Pancreas (tissue), 10 donors: ENCODE data around the gene CCL20. TPM values are rescaled to one million over a fixed set of nuclear protein-coding genes. Genes with fewer than 3 reads are reported as not detected.

Experiments
- ATAC-seq, 4 donors: fragments of 200-7000 bp; cut with Tn5 transposase; one replicate each; pipeline versions ENCODE4 v1.8.0 to v1.9.1; 2020; ENCODE audit warnings: mild to moderate bottlenecking in 4 of 4, moderate library complexity in 4 of 4
- DNase-seq, 6 donors: peaks; one replicate each; pipeline ENCODE4 v3.0.0-alpha.2; 2020
- FAIRE-seq: peaks from 2 replicates; lab custom pipeline; 2012; peaks lifted over from hg19 to GRCh38; lab: Jason Lieb, UNC
- H3K27ac ChIP-seq, 4 donors: fragments of 200-600 bp; sonication (generic); 1 replicate in 3 of 4; 2 replicates in 1 of 4; pipeline versions ENCODE4 v1.5.0 to v1.8.0; 2020
- H3K27me3 ChIP-seq, 4 donors: fragments of 200-600 bp; one replicate each; pipeline ENCODE4 v1.8.0; 2021
- H3K36me3 ChIP-seq, 3 donors: fragments of 200-600 bp; sonication (generic) in 1 of 3; one replicate each; pipeline versions ENCODE4 v1.5.0 to v1.8.0; 2020 to 2021
- H3K4me1 ChIP-seq, 3 donors: fragments of 200-600 bp; one replicate each; pipeline ENCODE4 v1.8.0; 2021
- H3K4me3 ChIP-seq, 4 donors: fragments of 200-600 bp; sonication (generic) in 2 of 4; one replicate each; pipeline versions ENCODE4 v1.5.0 to v1.8.0; 2020 to 2021
- H3K9me3 ChIP-seq, 4 donors: fragments of 200-600 bp; one replicate each; pipeline ENCODE4 v1.8.0; 2021
- CTCF ChIP-seq, 4 donors: fragments of 200-600 bp; sonication (generic) in 3 of 4; IDR thresholded peaks; one replicate each; pipeline versions ENCODE4 v1.5.0 to v1.8.0; 2021; ENCODE audit warnings: antibody characterized with exemption in 4 of 4
- WGBS, 2 donors: extraction: QIAGEN DNeasy Blood & Tissue Kit; methylation state at CpG; one replicate each; pipeline ENCODE4 v1.1.7; 2013; 5-methylcytosine and 5-hydroxymethylcytosine counted together
- intact Hi-C, 3 donors: fragments of 100-400 bp; cut with DNase I; formaldehyde crosslinking; loops; one replicate each; pipeline versions ENCODE4 v1.11.1 to v1.14.2; 2022
- polyA plus RNA-seq, 2 donors: library from polyadenylated mRNA; stranded (reverse); fragments of 200-250 nt; gene quantifications; one replicate each; pipeline ENCODE4 v1.2.3, GENCODE V29; 2013
- total RNA-seq, 6 donors: library from RNA; stranded (reverse); fragmentation: NEBNext Ultra II Directional in 4 of 6; extraction: Animal tissue kit (Norgen Biotek cat#: 25700) in 4 of 6; gene quantifications; one replicate each; pipeline versions ENCODE4 v1.2.1 to v1.2.4, GENCODE V29; 2021 to 2023
- donor health status: healthy with polysubstance abuse.
- donor health status: DM: no; HTN: no; CAD: no; lungs with moderate emphysema.
- donor health status: DM: no; HTN: no; CAD: no.
- donor health status: control.
- donor health status: control.
- donor health status: Bipolar disorder and iron deficiency.
- donor health status: DM: yes; HTN: yes; CAD: no.
- donor health status: DM: no; HTN: no; CAD: no.
- donor health status: DM: no; HTN: no; CAD: no.
- donor health status: DM: yes; HTN: yes; CAD: no.

CCL20 gene
- total RNA-seq (1 to 10 TPM in 2 of 6 donors, under 1 TPM in 3, not detected in 1; 0.23 to 8.5 (median 0.67) TPM), polyA plus RNA-seq (1 to 10 TPM in 1 of 2 donors, under 1 TPM in 1; 0.75 to 8.8 TPM)

- Histone ChIP-seq H3K36me3 (no peaks in the 10 kb centered on the region), H3K4me1 (no peaks in the 10 kb centered on the region), H3K27me3 (no peaks in the 10 kb centered on the region), H3K9me3 (no peaks in the 10 kb centered on the region), H3K27ac (no peak within 1 kb of the TSS), H3K4me3 (no peak within 1 kb of the TSS)
- DNase-seq (no peak), ATAC-seq (no peak), FAIRE-seq (no peak)
- intact Hi-C loops: no loop called here
- no peak for TF ChIP-seq CTCF (IDR thresholded peaks at IDR 0.05)
- 71% methylated on average over 9 of the region's 9 CpGs for WGBS, 2 donors
These were observed at the start of gene CCL20 for GRCh38 chr2:227813562-227814353. Gene CCL20 (plus strand): TSS chr2:227813842. CDS start chr2:227813912, 70 bp downstream.

- intact Hi-C loops: loop anchor here in 2 of 3 donors (5.0 to 10.0 kb wide), 2 partner anchors 109 to 361 kb away; no protein-coding TSS in a partner anchor
- FAIRE-seq (no peak), DNase-seq (no peak), ATAC-seq (peak in 3 of 4 donors; percentile 8 to 18 (median 9))
- Histone ChIP-seq H3K4me3 (no peak overlapping the region), H3K27me3 (no peaks in the 10 kb centered on the region), H3K27ac (peak overlapping the region in 3 of 4 donors; percentile 5 to 51 (median 35)), H3K36me3 (no peaks in the 10 kb centered on the region), H3K9me3 (no peaks in the 10 kb centered on the region), H3K4me1 (no peaks in the 10 kb centered on the region)
- no peak for TF ChIP-seq CTCF (IDR thresholded peaks at IDR 0.05)
- 35 to 38% methylated on average over 4 of the region's 4 CpGs for WGBS, 2 donors
These were observed 47.8 kb upstream of the CCL20 start for GRCh38 chr2:227765788-227766372.

GRCh38 chr2:227766373-227766883 lies 47.2 kb upstream of the CCL20 start:
- Histone ChIP-seq H3K4me1 (no peaks in the 10 kb centered on the region), H3K4me3 (no peak overlapping the region), H3K9me3 (no peaks in the 10 kb centered on the region), H3K36me3 (no peaks in the 10 kb centered on the region), H3K27me3 (no peaks in the 10 kb centered on the region), H3K27ac (peak overlapping the region in 2 of 4 donors; percentile 4 to 51)
- DNase-seq: peak; percentile 68 to 86 (median 82)
- peak; percentile 89 to 99 (median 98) for ATAC-seq
- intact Hi-C loops: loop anchor here in 2 of 3 donors (5.0 to 10.0 kb wide), 2 partner anchors 109 to 362 kb away; no protein-coding TSS in a partner anchor
- no peak for FAIRE-seq
- peak; percentile 68 to 81 (median 76) for TF ChIP-seq CTCF (IDR thresholded peaks at IDR 0.05)
- 13 to 18% methylated on average over 11 of the region's 11 CpGs for WGBS, 2 donors

- H3K9me3 ChIP-seq: no peaks in the 10 kb centered on the region
- TF ChIP-seq CTCF (IDR thresholded peaks at IDR 0.05): no peak
- no peaks in the 10 kb centered on the region for H3K4me1 ChIP-seq
- ATAC-seq: no peak
- no peak for FAIRE-seq
- no peaks in the 10 kb centered on the region for H3K36me3 ChIP-seq
- intact Hi-C loops: loop anchor here in 2 of 3 donors (5.0 to 10.0 kb wide), 2 partner anchors 111 to 363 kb away; no protein-coding TSS in a partner anchor
- DNase-seq: peak in 1 of 6 donors; percentile 69
- 82 to 89% methylated on average over 22 of the region's 22 CpGs for WGBS, 2 donors
- H3K27me3 ChIP-seq: no peaks in the 10 kb centered on the region
- no peak overlapping the region for H3K27ac ChIP-seq
- no peak overlapping the region for H3K4me3 ChIP-seq
These were observed 45.8 kb upstream of the CCL20 start for GRCh38 chr2:227767830-227768229.
